ENCODE data around the gene ZNF787.
A peak's percentile ranks its signal among the peaks of the same experiment; 100 is the strongest.

ZNF787 gene

DNA sequence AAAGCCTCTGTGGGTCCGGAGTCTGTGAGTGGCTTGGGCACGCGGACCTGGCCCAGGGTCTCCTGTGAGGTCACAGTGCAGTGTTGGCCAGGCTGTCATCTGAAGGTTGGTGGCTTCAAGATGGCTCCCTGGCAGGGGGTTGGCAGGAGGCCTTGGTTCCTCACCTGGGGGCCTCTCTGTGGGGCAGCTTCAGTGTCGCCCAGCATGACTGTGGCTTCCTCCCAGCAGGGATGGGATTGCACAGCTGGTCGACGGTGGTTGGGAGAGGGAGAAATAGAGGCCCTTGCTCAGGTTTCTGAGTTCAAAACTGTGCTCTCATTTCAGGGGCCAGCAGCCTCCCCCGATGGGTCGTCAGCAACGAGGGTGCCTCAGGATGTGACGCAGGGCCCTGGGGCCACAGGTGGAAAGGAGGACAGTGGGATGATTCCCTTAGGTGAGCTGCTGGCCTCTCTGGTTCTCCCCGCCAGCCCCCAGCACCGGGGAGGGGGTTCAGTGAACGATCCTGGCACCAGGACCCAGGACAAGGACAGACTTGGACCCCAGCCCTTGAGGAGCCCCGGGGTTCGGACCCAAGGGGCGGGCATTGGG is 37.2 kb upstream of the ZNF787 start:
- Histone ChIP-seq H3K79me2 (ENCODE audit: control insufficient read depth, insufficient read depth, low read length, poor library complexity) (no peaks in the 10 kb centered on the region), H3K4me2 (ENCODE audit: low read length) (no peak overlapping the region), H3K27ac (ENCODE audit: low read depth, low read length) (no peak overlapping the region), H3K4me1 (ENCODE audit: control insufficient read depth in 1 of 2, insufficient read depth in 2 of 2, low read length in 2 of 2) (peaks cover 10 to 11% of the 10 kb centered on the region in 2 experiments), H3K79me1 (ENCODE audit: low read length) (peaks cover 4% of the 10 kb centered on the region), H3K18ac (ENCODE audit: low read length) (no peak overlapping the region), H4K12ac (ENCODE audit: low read depth, low read length) (no peak overlapping the region), H3K4ac (ENCODE audit: low read depth, low read length) (no peak overlapping the region), H2BK12ac (ENCODE audit: low read length) (no peak overlapping the region), H3K9me3 (ENCODE audit: insufficient read depth, low read depth, low read length) (peaks cover 2% of the 10 kb centered on the region), H3K27me3 (ENCODE audit: insufficient read depth, low read length) (no peaks in the 10 kb centered on the region), H2AFZ (ENCODE audit: insufficient read depth, low read length, poor library complexity) (no peak overlapping the region), H2BK120ac (ENCODE audit: insufficient read depth, low read length, poor library complexity) (no peak overlapping the region), H3K23ac (ENCODE audit: low read length) (no peak overlapping the region), H4K91ac (ENCODE audit: low read depth, low read length) (no peak overlapping the region), H3K4me3 (ENCODE audit: low read depth, low read length) (no peak overlapping the region), H2BK5ac (ENCODE audit: low read depth, low read length, poor library complexity) (no peak overlapping the region), H4K8ac (ENCODE audit: low read depth, low read length) (no peak overlapping the region), H3K36me3 (ENCODE audit: control insufficient read depth in 1 of 2, insufficient read depth in 2 of 2, low read length in 2 of 2) (peaks cover 60 to 63% of the 10 kb centered on the region in 2 experiments), H2AK5ac (ENCODE audit: low read length) (no peak overlapping the region), H3K9ac (ENCODE audit: low read length) (no peak overlapping the region), H3K14ac (ENCODE audit: low read length) (no peak overlapping the region)
- WGBS (ENCODE audit: extremely low coverage, insufficient coverage, insufficient read length): no CpG with 5 or more reads among the region's 16 CpGs
- DNase-seq: no peak

DNA sequence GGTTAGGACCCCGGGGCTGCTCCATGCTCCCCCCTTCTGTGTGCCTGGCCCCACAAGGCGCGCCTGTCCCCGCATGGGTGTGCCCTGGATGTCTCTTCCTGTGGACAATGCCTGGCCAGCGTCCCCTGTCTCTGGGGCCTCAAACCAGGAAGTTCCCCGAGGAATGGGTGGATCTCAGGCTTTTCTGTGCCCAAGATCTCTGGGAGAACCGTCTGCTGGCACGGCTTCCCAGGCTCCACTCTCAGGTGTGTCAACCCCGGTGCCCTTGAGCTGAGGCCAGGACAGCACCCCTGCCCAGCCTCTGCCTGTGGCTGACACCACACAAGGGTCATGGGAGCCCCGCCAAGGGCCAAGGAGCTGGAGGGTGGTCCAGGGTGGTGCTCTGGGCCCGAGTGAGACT is 35.7 kb upstream of the ZNF787 start:
- no peak overlapping the region for H2BK12ac ChIP-seq (ENCODE audit: low read length)
- H3K79me1 ChIP-seq (ENCODE audit: low read length): peaks cover 10% of the 10 kb centered on the region
- no peak overlapping the region for H4K8ac ChIP-seq (ENCODE audit: low read depth, low read length)
- H3K9me3 ChIP-seq (ENCODE audit: insufficient read depth, low read depth, low read length): peaks cover 2% of the 10 kb centered on the region
- H4K12ac ChIP-seq (ENCODE audit: low read depth, low read length): peak overlapping the region; percentile 37
- no peak overlapping the region for H3K4ac ChIP-seq (ENCODE audit: low read depth, low read length)
- H2BK5ac ChIP-seq (ENCODE audit: low read depth, low read length, poor library complexity): no peak overlapping the region
- no peak for DNase-seq
- H2AFZ ChIP-seq (ENCODE audit: insufficient read depth, low read length, poor library complexity): no peak overlapping the region
- H2AK5ac ChIP-seq (ENCODE audit: low read length): peak overlapping the region; percentile 22
- peaks cover 20% of the 10 kb centered on the region in 2 experiments for H3K4me1 ChIP-seq (ENCODE audit: control insufficient read depth in 1 of 2, insufficient read depth in 2 of 2, low read length in 2 of 2)
- no peak overlapping the region for H3K18ac ChIP-seq (ENCODE audit: low read length)
- no peak overlapping the region for H4K91ac ChIP-seq (ENCODE audit: low read depth, low read length)
- no peak overlapping the region for H3K23ac ChIP-seq (ENCODE audit: low read length)
- no peak overlapping the region for H3K9ac ChIP-seq (ENCODE audit: low read length)
- H3K4me3 ChIP-seq (ENCODE audit: low read depth, low read length): no peak overlapping the region
- H3K14ac ChIP-seq (ENCODE audit: low read length): no peak overlapping the region
- peak overlapping the region; percentile 7 for H2BK120ac ChIP-seq (ENCODE audit: insufficient read depth, low read length, poor library complexity)
- no peaks in the 10 kb centered on the region for H3K27me3 ChIP-seq (ENCODE audit: insufficient read depth, low read length)
- no peak overlapping the region for H3K27ac ChIP-seq (ENCODE audit: low read depth, low read length)
- WGBS (ENCODE audit: extremely low coverage, insufficient coverage, insufficient read length): no CpG with 5 or more reads among the region's 11 CpGs
- H3K79me2 ChIP-seq (ENCODE audit: control insufficient read depth, insufficient read depth, low read length, poor library complexity): no peaks in the 10 kb centered on the region
- H3K36me3 ChIP-seq (ENCODE audit: control insufficient read depth in 1 of 2, insufficient read depth in 2 of 2, low read length in 2 of 2): peaks cover 61 to 63% of the 10 kb centered on the region in 2 experiments
- no peak overlapping the region for H3K4me2 ChIP-seq (ENCODE audit: low read length)

DNA sequence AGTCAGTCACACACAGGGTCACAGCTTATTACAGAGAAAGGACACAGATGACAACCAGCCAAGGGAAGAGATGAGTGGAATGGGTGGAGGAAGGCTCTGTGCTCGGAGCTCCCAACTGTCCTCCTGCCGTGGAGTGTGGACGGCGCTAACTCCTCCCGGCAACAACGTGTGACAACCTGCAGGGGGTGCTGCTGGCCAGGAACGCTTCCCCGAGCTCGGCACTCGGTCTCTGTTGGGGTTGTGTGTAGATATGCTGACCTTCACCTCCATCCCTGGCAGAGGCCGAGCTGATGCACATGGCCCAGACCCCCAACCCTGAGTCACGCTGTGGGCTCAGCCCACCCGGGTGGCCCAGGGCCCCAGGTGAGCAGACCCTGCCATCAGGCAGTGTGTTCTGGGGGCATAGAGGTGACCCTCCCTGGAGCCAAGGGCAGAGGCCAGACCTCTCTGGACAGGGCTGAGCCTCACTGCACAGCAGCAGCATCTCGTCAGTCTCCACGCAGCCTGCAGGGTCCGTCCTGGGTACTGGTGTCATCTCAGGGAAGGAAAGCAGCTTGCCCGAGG is 34.1 kb upstream of the ZNF787 start:
- no peak overlapping the region for H4K8ac ChIP-seq (ENCODE audit: low read depth, low read length)
- no peak for DNase-seq
- H3K27me3 ChIP-seq (ENCODE audit: insufficient read depth, low read length): no peaks in the 10 kb centered on the region
- WGBS (ENCODE audit: extremely low coverage, insufficient coverage, insufficient read length): no CpG with 5 or more reads among the region's 17 CpGs
- no peak overlapping the region for H3K23ac ChIP-seq (ENCODE audit: low read length)
- peak overlapping the region; percentile 72 for H4K91ac ChIP-seq (ENCODE audit: low read depth, low read length)
- no peaks in the 10 kb centered on the region for H3K9me3 ChIP-seq (ENCODE audit: insufficient read depth, low read depth, low read length)
- H3K79me1 ChIP-seq (ENCODE audit: low read length): peaks cover 10% of the 10 kb centered on the region
- no peak overlapping the region for H2AK5ac ChIP-seq (ENCODE audit: low read length)
- H2BK5ac ChIP-seq (ENCODE audit: low read depth, low read length, poor library complexity): no peak overlapping the region
- no peak overlapping the region for H3K27ac ChIP-seq (ENCODE audit: low read depth, low read length)
- no peak overlapping the region for H2BK120ac ChIP-seq (ENCODE audit: insufficient read depth, low read length, poor library complexity)
- H3K14ac ChIP-seq (ENCODE audit: low read length): no peak overlapping the region
- H3K4ac ChIP-seq (ENCODE audit: low read depth, low read length): no peak overlapping the region
- no peak overlapping the region for H4K12ac ChIP-seq (ENCODE audit: low read depth, low read length)
- no peak overlapping the region for H3K4me3 ChIP-seq (ENCODE audit: low read depth, low read length)
- peaks cover 50% of the 10 kb centered on the region in 2 experiments for H3K36me3 ChIP-seq (ENCODE audit: control insufficient read depth in 1 of 2, insufficient read depth in 2 of 2, low read length in 2 of 2)
- no peaks in the 10 kb centered on the region for H3K79me2 ChIP-seq (ENCODE audit: control insufficient read depth, insufficient read depth, low read length, poor library complexity)
- peak overlapping the region; percentile 68 for H2BK12ac ChIP-seq (ENCODE audit: low read length)
- peaks cover 20% of the 10 kb centered on the region in 2 experiments for H3K4me1 ChIP-seq (ENCODE audit: control insufficient read depth in 1 of 2, insufficient read depth in 2 of 2, low read length in 2 of 2)
- H2AFZ ChIP-seq (ENCODE audit: insufficient read depth, low read length, poor library complexity): no peak overlapping the region
- H3K18ac ChIP-seq (ENCODE audit: low read length): peak overlapping the region; percentile 0
- H3K4me2 ChIP-seq (ENCODE audit: low read length): no peak overlapping the region
- H3K9ac ChIP-seq (ENCODE audit: low read length): no peak overlapping the region

GRCh38 chr19:56153507-56153906 is 32.4 kb upstream of the ZNF787 start:
- H3K4ac ChIP-seq (ENCODE audit: low read depth, low read length): no peak overlapping the region
- H3K79me1 ChIP-seq (ENCODE audit: low read length): peaks cover 10% of the 10 kb centered on the region
- peak overlapping the region; percentile 96 for H3K27ac ChIP-seq (ENCODE audit: low read depth, low read length)
- H4K8ac ChIP-seq (ENCODE audit: low read depth, low read length): no peak overlapping the region
- H4K91ac ChIP-seq (ENCODE audit: low read depth, low read length): peak overlapping the region; percentile 79
- peaks cover 39 to 41% of the 10 kb centered on the region in 2 experiments for H3K36me3 ChIP-seq (ENCODE audit: control insufficient read depth in 1 of 2, insufficient read depth in 2 of 2, low read length in 2 of 2)
- no peak overlapping the region for H3K18ac ChIP-seq (ENCODE audit: low read length)
- H3K14ac ChIP-seq (ENCODE audit: low read length): peak overlapping the region; percentile 63
- H3K27me3 ChIP-seq (ENCODE audit: insufficient read depth, low read length): no peaks in the 10 kb centered on the region
- H4K12ac ChIP-seq (ENCODE audit: low read depth, low read length): no peak overlapping the region
- H2AFZ ChIP-seq (ENCODE audit: insufficient read depth, low read length, poor library complexity): no peak overlapping the region
- no peak overlapping the region for H2BK12ac ChIP-seq (ENCODE audit: low read length)
- no CpG with 5 or more reads among the region's 6 CpGs for WGBS (ENCODE audit: extremely low coverage, insufficient coverage, insufficient read length)
- H3K9me3 ChIP-seq (ENCODE audit: insufficient read depth, low read depth, low read length): no peaks in the 10 kb centered on the region
- no peak overlapping the region for H2AK5ac ChIP-seq (ENCODE audit: low read length)
- peak overlapping the region; percentile 44 for H2BK5ac ChIP-seq (ENCODE audit: low read depth, low read length, poor library complexity)
- peak overlapping the region; percentile 35 for H3K4me2 ChIP-seq (ENCODE audit: low read length)
- no peak overlapping the region for H3K9ac ChIP-seq (ENCODE audit: low read length)
- H3K4me1 ChIP-seq (ENCODE audit: control insufficient read depth in 1 of 2, insufficient read depth in 2 of 2, low read length in 2 of 2): peaks cover 20% of the 10 kb centered on the region in 2 experiments
- H3K23ac ChIP-seq (ENCODE audit: low read length): no peak overlapping the region
- DNase-seq: no peak
- H2BK120ac ChIP-seq (ENCODE audit: insufficient read depth, low read length, poor library complexity): peak overlapping the region; percentile 81
- H3K4me3 ChIP-seq (ENCODE audit: low read depth, low read length): no peak overlapping the region
- H3K79me2 ChIP-seq (ENCODE audit: control insufficient read depth, insufficient read depth, low read length, poor library complexity): no peaks in the 10 kb centered on the region

All from trophoblast cell (in vitro differentiated cells and primary cell).